Renal cortex interstitium (tissue), 11 donors: ENCODE results near the gene ROMO1. TPM values are rescaled to one million over a fixed set of nuclear protein-coding genes. Genes with fewer than 3 reads are reported as not detected.
"Not testable (repeated sequence)": the region's sequence is repeated elsewhere in the genome, so short reads cannot be mapped to it uniquely, and the experiment has no call there.

ENCODE experiments used
- DNase-seq, 11 donors: peaks; one replicate each; pipeline ENCODE4 v3.0.0-alpha.2; 2013; ENCODE audit warnings: low read depth in 9 of 11, low spot score in 4 of 11; ENCODE audit errors: extremely low read depth in 1 of 11
- polyA plus RNA-seq, 3 donors: library from polyadenylated mRNA; unstranded; fragments of 120-200 nt; gene quantifications; one replicate each; pipeline ENCODE4 v1.2.1, GENCODE V29; 2013; ENCODE audit not compliant: insufficient read length in 3 of 3

Gene ROMO1
- polyA plus RNA-seq, 3 donors: 56.5 to 89.9 (median 89.0) TPM

GRCh38 chr20:35663516-35664465 is 35.4 kb upstream of the ROMO1 start:
- DNase-seq: peak; percentile 24 to 61 (median 47)

DNA sequence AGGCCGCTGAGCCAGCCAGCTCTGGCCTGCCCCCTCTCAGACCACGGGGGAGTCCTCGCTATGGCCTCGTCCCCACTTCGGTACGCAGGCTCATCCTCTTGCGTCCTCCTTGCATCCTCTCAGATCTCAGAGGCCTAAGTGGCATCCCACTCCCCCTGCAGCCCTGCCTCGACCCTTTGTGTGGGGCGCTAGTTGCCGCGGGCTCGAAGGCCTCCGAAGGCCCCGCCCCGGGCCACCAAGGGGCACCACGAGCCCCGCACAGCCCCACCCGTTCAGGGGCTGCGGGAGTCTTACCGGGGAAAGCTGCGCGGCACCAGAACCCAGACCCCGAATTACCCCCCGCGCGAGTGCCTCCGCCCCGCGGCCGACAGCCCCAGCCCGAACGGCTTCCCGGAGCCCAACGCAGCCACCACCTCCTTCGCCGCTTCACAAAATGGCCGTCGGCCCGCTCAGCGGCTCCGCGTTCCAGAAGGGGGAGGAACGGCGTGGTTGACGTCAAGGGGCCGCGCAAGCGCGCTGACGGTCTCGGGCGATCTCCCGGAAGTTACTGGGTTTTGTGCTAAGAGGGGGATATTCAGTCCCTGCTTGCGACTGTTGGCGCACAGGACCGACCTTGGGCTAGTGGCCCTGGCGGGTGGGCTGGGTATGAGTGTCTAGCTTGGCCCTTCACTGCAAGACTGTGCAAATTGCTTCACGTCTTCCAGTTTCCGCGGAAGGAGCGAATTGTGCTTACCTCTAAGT is 34.6 kb upstream of the ROMO1 start, which contains the start of the genes CPNE1 and RBM12:
Gene CPNE1 (minus strand): TSS at position 435 of the 741 bp plus-strand sequence. CDS start 31,977 bp downstream, outside the sequence.
Gene RBM12 (minus strand): TSS at position 435 of the 741 bp plus-strand sequence. CDS start 9,578 bp downstream, outside the sequence.
- DNase-seq: peak; percentile 89 to 94 (median 91)

DNA sequence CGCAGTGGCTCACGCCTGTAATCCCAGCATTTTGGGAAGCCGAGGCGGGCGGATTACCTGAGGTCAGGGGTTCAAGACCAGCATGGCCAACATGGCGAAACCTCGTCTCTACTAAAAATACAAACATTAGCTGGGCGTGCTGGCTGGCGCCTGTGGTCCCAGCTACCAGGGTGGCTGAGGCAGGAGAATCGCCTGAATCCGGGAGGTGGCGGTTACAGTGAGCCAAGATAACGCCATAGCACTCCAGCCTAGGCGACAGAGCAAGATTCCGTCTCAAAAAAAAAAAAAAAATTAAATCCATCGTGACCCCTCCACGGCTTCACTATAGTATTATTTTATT is 33.3 kb upstream of the ROMO1 start:
- DNase-seq: no peak

GRCh38 chr20:35669221-35669620 is 30.0 kb upstream of the ROMO1 start:
- no peak for DNase-seq

DNA sequence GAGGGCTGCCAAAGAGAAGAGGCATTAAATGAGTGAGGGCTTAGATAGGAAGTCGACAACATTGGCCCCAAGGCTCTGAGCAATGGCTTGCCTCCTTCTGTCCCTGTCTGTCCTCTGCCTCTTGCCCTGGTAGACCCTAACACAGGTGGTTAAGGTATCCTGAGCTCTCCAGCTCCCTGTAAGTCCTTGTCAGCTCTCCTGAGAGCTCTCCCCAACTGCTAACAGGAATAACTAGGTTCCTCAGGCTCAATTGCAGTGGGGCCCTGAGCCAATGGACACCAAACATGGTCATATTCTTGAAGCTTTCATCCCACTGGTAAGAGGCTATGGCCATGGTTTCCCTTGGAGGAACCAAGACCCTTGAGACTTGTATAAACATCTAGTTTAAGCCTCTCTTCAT is 29.5 kb upstream of the ROMO1 start:
- no peak for DNase-seq

GRCh38 chr20:35673884-35674283 is 25.3 kb upstream of the ROMO1 start:
- DNase-seq: no peak

GRCh38 chr20:35674921-35675320 is 24.3 kb upstream of the ROMO1 start:
- DNase-seq: no peak

DNA sequence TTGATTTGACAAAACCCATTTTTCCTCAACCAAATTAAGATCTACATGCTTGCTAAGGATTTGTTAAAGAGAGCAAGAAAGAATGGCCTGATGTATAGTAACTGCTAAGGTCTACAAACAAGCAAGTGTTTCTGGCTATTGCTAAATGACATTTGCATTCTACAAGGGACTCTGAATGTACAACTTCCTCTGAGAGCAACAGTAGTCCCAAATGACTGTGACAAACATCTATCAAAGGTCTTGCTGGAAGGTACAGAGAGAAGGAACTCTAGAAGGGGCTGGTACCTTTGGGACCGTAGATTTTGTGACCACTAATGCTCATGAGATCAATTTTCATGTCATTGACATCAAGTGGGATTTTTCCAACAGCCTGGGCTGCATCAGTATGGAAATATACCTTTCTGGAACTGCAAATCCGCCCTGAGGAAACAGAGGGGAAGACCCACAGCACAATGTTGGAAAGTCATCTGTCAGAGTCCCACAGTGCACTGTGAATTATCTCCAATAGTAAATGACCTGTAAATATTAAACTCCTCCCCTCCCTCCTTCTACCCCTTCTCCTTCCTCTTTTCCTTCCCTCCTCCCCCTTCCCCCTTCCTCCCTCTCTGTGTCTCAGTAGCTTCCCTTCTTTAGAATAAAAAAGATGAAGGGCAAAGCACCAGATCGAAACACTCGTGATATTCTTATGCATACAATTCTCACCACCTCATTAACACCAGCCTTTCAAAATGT is 18.6 kb upstream of the ROMO1 start:
- no peak for DNase-seq

GRCh38 chr20:35681960-35682359 is 17.2 kb upstream of the ROMO1 start:
- no peak for DNase-seq

DNA sequence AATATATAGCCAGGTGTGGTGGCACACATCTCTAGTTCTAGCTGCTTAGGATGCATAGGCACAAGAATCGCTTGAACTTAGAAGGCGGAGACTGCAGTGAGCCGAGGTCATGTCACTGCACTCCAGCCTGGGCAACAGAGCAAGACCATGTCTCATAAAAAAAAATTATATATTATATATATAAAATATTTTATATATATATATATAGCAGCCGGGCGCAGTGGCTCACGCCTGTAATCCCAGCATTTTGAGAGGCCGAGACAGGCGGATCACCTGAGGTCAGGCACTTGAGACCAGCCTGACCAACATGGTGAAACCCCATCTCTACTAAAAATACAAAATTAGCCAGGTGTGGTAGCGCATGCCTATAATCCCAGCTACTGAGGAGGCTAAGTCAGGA is 13.8 kb upstream of the ROMO1 start:
- not testable (repeated sequence) for DNase-seq

DNA sequence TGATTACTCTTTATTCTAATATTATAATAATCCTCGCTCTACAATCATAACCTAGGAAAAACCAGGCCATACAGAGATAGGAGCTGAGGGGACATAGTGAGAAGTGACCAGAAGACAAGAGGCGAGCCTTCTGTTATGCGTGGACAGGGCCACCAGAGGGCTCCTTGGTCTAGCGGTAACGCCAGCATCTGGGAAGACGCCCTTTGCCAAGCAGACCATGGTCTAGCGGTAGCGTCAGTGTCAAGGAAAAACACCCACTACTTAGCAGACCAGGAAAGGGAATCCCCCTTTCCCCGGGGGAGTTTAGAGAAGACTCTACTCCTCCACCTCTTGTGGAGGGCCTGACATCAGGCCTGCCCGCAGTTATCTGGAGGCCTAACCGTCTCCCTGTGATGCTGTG is 12.3 kb upstream of the ROMO1 start:
- not testable (repeated sequence) for DNase-seq

GRCh38 chr20:35690265-35690664 is 8.9 kb upstream of the ROMO1 start:
- DNase-seq: no peak

- DNase-seq: no peak
These were observed 3.9 kb upstream of the ROMO1 start for GRCh38 chr20:35695245-35695749.

DNA sequence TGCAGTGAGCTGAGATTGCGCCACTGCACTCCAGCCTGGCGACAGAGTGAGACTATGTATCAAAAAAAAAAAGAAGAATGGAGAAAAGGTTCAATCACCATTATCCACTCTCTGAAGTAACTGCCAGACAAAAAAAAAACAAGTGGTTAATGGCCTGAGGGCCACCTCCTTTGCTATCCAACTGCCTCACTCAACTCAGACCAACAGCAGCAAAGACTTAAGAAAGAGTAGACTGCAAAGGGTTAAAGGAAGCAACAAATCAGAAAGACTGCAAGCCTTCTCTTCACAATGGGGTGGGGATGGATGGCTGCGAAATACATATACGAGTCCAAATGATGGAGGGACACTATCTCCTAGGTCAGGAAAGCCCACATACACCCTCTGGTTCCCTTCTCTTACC is 3.2 kb upstream of the ROMO1 start:
- no peak for DNase-seq

DNA sequence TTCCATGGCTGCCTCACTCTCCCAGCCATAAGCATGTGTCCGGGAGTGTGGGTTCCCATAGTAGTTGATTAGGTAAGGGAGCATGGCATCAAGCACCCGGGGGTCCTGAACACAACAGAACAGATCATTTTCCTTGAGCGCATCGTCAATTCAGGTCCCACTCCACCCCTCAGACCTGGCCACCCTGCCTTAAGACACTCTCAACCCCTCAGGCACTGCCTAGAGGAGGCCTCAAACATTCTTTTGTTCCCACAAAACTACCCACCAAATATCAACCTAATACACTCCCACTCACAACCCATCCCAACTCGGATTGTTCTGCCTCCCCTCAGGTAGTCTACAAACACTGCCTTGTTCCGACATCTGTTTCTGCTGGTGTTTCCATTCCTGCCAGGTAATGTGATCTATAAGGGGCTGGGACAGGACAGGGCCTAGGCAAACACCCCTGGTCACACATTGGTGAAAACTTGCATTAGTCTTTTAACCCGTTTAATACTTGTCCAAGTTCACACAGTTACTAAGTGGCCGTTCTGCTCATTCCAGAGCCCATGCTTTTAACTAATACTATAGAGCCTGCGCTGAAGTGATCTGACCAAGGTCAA is 1.4 kb upstream of the ROMO1 start:
- DNase-seq: no peak

DNA sequence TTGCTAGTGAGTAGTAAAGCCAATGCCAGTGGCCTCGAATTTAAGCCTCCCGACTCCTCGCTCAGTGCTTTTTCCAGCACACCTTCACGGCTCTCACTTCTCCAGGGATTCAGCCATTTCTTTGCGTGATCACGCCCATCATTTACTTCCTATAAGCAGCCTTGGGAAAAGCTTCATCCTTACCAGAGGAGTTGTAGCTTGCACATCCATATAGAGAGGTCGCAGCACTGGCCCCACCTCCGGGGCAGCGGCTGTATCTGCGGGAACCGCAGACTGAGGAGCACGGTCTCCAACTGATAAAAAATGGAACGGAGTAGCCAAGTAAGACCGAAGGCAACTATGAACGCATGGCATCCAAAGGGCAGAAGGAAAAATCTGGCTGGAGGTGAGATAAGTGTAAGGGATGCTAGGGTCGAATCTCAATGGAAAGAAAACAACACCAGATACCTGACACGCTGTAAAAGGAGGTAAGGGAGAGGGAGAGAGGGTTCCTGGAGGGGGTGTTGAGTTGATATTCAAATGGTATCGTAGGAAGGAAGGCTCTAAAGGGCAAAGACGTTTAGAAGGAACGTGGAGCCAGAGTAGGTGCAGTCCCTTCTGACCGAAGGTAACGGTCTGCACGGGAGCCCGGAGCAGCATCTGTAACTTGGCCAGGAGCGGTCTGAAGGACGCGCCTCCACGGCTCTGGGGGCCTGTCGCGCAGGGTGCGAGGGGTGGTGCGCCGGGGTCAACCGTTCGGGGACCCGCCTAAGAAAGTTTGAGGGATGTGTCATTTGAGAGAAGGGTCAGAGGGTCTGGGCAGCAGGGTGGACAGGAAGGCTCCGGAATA is 693 bp upstream of the ROMO1 start:
- DNase-seq: peak in 1 of 11 donors; percentile 7

DNA sequence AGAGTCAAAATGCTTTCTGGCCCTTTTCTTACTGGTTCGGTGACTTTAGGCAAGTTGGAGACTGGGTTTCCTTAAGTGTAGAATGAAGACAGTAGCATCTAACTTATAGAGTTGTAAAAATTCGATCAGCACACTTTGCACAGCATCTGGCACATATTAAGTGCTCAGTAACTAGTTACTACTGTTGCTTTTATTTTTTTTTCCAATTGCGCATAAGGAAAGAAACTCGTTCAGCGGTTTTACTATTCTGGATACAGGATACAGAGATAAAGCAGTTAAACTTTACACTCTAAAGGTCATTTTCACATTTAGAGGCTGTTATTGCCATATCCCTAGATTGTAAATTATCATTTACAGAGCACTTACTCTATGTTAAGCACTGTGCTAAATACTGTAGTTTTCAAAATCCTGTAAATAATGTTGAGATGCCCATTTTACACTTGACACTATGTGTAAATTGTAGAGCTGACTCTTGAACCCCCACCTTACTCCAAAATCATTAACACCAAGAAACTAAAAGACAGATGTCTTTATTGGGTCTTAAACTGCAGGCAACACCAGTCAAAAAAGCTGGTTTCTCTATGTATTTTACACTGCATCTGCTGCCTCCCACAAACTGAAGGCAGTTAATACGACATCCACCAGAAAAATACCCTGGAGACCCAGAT is 886 bp downstream of the ROMO1 start:
- DNase-seq: no peak
